Femur (tissue), 1 donor: ENCODE data around the gene LIPE.

Experiments used
- DNase-seq: peaks from one replicate; pipeline ENCODE4 v3.0.0-alpha.2; 2017

LIPE gene

DNA sequence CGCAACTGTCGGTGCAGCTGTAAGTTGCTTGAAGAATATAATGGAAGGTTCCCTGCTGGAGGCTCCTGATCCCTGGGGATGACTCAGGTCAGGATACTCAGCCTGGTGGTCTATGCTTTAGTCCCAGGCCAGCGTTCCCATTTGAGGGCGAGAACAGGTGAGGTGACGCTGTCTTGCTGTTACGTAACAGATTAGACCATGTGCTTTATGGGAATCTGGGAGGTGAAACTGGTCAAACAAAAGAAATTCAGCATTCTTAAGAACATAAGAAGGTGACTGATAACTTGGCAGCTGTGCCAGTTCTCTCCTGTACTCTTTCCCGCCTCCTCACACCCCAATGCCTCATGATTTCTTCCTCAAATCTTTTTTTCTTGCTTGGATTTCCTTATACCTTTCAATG, 15.6 kb upstream of the LIPE start, which contains the start of gene CXCL17:
Gene CXCL17 (minus strand): TSS at position 114 of the 400 bp plus-strand sequence. CDS start 114 bp downstream, outside the sequence.
- no peak for DNase-seq

GRCh38 chr19:42441049-42441445, 13.9 kb upstream of the LIPE start:
- no peak for DNase-seq

DNA sequence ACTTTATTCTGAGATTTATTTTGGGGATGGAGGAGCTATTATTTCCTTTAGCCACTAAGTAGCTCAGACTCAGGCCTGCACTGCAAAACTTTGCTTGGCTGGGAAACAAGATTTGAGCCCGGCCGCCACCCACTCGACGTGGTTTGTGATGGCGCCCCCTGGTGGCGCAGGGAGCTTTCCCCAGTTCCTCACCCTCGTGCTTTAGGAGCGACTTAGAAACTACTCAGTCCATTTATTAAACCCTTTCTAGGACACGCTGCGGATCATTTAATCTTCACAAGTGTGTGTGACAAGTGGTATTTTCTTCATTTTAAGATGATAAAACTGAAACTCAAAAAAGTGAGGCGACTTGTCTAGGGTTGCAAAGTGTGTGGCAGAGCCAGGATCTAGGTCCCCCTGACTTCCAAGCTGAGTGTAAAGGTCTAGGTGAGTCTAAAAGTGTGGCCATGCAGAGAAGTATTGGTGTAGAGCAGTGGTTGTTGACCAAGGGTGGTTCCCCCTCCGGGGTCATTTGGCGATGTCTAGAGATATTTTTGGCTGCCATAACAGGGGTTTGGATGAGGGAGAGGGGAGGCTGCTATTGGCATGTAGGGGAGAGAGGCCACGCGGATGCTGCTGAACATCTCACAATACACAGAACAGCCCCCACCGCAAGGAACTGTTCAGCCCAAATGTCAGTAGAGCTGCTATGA, 13.3 kb upstream of the LIPE start:
- peak; percentile 66 for DNase-seq

DNA sequence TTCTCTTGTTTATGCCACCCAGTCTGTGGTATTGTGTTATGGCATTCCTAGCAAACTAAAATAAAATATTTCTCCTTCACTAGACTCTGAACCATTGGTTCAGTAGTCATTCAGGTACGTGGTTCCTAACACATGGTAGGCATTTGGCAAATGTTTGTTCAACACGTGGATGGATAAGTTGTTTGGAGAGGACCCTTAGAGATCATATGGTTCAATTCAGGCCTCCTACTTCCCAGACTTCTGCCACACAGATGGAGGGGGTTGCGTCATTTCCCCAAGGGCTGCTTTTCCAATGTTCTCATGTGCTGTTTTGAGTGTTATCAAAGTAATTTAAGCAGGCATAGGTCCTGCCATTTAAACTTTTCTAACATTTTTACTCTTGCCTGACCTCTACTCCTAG, 8.8 kb upstream of the LIPE start:
- DNase-seq, result no peak

DNA sequence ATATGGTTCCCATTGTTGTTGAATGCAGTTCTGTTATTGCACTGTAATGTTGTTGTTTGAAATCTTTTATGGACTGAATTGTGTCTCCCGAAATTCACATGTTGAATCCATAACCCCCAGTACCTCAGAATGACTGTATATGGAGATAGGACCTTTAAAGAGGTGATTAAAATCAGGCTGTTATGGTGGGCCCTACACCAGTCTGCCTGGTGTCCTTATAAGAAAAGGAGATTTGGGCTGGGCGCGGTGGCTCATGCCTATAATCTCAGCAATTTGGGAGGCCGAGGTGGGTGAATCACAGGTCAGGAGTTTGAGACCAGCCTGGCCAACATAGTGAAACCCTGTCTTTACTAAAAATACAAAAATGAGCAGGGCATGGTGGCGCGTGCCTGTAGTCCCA, 8.1 kb upstream of the LIPE start:
- no peak for DNase-seq

GRCh38 chr19:42433503-42434260, 6.5 kb upstream of the LIPE start:
- peak; percentile 70 for DNase-seq

GRCh38 chr19:42431486-42431885, 4.3 kb upstream of the LIPE start:
- DNase-seq, result no peak

GRCh38 chr19:42428676-42429075, 1.5 kb upstream of the LIPE start:
- no peak for DNase-seq

DNA sequence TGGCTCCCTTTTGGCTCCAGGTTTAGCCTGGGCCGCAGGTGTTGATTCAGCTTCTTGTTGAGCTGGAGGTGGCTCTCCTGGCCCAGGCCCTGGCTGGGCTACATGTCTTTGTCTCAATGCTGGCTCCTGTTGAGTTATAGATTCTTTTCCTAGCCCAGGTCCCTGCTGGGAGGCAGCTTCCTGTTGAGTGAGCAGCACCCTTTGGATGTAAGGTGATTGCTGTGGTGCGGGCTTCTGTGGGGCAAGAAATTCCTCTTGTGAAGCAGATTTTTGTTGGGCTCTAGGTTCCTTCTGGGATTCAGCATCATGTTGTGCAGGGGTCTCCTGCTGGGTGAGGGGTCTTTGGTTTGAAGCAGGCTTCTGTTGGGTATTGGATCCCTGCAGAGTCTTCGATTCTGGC, 545 bp downstream of the LIPE start:
- no peak for DNase-seq

DNA sequence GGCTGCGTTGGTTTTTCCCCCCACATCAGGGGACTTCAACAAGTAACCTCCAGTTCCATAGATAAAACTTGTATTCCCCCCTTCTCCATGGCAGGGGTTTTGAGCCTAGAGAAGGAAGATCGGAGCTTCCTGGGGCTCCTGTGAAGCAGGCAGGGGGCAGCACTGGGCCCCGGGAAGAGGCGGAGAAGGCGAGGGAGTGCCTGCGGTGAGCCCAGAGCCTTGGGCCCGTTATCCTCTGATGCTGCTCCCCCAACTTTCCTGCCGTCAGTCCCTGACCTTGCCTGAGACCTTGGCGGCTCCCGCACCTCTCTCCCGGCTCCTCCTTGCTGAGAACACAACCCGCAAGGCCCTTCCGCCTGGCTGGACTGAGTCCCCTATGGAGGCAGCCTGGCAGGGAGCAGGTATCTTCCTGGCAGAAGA, 2.5 kb downstream of the LIPE start:
- DNase-seq, result no peak

DNA sequence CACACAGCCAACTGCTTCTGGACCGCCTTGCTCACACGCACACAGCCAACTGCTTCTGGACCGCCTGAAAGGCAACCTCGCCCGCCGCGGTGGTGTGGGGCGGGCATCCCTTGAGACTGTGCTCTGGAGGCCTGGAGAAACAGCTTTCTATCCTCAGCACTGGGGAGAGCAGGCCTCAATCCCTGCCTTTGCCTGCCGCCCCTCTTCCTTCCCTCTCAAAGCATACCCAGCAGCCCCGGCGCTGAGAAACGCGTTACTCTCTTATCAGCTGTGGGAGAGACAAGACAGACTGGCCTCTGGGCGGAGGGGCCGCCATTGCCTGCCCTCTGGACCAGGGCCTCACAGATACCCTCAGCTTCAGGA, 2.9 kb downstream of the LIPE start:
- no peak for DNase-seq

DNA sequence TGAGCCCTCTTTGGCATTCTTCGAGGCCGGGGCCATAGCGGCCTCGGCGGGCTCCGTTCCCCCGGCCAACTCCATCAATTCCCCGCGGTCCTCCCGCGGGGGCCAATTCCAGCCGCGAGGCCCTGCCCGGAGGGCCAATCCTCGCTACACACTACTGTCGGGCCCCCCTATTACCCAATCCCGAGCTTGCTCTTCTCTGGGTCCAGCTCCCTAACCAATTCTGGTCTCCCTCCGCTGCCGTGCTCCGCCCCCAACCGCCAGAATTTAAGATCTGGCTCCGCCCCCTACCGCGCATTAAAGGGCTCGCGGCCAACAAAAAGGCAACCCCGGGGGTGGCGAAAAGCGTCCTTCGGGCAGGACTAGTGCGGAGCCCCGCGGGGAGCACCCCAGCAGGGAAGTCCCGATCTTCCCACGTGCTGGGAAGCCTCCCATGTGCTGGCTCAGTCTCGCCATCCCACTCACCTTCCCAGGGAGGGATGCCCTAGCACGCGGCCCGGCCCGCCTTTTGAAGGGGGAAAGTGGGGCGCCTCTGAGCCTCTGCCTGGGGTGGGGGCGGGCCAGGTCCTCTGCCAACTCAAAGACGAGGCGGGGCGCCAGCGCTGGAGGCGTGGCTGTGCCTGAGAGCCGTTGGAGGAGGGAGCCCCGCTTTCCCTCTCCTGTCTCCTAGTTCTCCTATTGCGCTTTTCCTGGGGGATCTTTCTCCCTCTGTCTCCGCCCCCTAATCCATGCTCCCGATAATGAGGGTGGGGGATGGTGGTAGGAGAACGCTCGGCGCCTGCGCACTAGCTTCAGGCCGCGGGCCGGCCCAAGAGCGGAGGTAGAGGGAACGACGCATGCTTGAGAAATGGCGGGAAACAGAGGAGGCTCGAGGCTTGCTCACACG, 3.5 kb downstream of the LIPE start:
- peak; percentile 92 for DNase-seq

GRCh38 chr19:42422901-42423461, 4.2 kb downstream of the LIPE start:
- peak; percentile 69 for DNase-seq

DNA sequence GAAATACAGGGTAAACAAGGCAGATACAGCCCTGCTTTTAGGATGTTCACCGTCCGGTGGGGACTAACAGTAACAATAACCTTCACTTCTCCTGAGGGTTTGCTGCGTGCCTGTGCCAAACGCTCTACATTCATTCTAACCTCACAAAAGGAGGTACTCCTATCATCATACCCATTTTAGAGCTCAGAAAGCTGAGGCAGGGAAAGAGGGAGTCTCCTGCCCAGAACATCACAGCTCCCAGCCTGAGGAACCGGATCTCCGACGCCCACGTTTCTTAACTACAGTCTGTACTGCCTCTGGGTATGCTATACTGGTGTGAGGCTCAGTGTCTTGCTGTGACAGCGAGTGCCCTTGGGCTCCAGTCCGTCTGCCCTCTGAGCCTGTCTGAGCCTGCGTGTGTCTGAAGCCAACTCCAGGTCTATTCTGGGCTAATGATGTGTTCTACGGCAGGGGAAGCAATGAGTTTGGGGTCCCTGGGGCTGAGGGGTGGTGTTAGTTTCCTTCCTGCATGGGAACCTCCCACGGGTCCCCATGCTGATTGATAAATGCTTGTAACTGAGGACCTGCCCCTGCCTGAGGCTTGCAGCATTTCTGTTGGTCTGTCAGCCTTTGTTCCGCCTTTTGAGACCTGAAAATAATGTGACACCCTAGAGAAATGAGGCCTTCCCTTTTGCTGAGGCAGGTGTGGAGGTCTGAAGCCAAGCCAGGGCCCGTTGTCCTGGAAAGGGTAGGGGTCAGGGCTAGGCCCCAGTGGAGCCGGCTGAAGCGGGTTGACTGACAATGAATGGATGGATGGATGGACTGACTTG, 4.9 kb downstream of the LIPE start:
- DNase-seq, result peak; percentile 35

GRCh38 chr19:42421591-42422031, 5.6 kb downstream of the LIPE start:
- no peak for DNase-seq

GRCh38 chr19:42421101-42421500, 6.1 kb downstream of the LIPE start:
- no peak for DNase-seq

- DNase-seq, result no peak
Measured at GRCh38 chr19:42420055-42420544, 7.1 kb downstream of the LIPE start.

- no peak for DNase-seq
Measured at GRCh38 chr19:42419309-42419708, 7.9 kb downstream of the LIPE start.

DNA sequence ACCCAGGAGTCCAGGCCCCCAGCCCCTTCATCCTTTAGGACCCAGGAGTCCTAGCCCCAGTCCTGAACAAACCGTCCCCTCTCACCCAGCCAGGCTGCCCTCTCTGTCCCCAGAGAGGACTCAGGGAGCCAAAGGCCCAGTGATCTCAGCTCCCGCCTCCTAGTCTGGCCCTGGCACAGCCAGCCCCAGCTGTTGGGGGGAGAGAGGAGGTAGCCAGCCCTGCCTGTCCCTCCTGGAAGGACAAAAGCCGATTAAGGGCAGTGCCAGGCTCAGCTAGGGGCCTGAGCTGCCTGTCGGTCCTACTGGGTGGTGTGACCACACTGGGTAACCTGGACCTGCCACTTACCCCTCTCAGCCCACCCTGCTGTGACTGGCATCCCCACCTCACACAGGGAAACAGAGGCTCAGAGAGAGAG, 14.5 kb downstream of the LIPE start:
- DNase-seq, result no peak

DNA sequence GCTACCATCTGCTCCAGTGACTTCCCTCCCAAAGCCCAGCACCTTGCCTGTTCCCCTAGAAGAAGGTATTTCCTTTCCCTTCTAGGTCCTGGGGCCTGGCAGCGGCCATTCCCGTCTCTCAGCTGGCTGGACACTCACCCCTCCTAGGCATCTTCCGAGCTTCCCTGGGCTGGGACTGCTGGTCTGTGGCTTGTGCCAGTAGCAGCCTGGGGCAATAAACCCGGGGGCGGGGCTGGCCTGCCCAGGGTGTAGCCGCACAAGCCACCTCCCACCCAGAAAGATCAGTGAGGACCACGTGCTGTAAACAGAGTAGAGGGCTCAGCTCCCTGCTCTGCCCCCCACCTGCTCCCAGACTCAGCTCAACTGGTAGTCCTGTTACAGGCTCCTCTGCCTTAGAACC, 15.0 kb downstream of the LIPE start:
- no peak for DNase-seq

- no peak for DNase-seq
Measured at GRCh38 chr19:42411581-42412178, 15.5 kb downstream of the LIPE start.

DNA sequence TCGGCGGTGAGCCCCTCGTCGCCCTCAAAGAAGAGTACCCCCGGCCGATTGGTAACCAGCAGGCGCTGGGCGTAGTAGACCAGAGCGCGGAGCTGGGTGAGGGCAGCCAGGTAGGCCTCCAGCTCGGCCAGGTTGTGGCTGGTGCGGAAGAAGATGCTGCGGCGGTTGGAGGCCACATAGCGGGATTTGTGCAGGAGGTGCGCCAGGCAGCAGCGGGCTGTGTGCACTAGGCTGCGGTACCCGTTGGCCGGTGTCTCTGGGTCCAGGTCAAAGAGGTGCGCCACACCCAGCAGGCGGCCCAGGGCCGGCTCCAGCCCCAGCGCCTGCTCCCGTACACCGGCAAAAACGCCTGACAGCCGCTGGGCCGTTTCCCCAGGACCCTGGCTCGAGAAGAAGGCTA, 16.8 kb downstream of the LIPE start:
- DNase-seq, result no peak
